Measurements from ENCODE around the gene FLAD1.

- TF ChIP-seq CTCF (conservative IDR thresholded peaks at IDR 0.05 in 1 of 2, IDR thresholded peaks at IDR 0.05 in 1 of 2; ENCODE audit: low read depth in 1 of 2, low read length in 2 of 2), result no peak
- no peak for TF ChIP-seq EZH2 (IDR thresholded peaks at IDR 0.05; ENCODE audit: low read length, missing control alignments)
These were observed 24.2 kb downstream of the FLAD1 start for GRCh38 chr1:155007251-155007828.

All from fibroblast of lung (primary cell).